SK-N-SH treated with all-trans-retinoic acid at 6 μM for 48 hours (cell line): Measurements from ENCODE around the gene GIMAP8.

Experiments
- ARNTL ChIP-seq: fragments of 450-650 bp; formaldehyde crosslinking; IDR thresholded peaks from 2 replicates; pipeline ENCODE4 v1.5.0; 2020; ENCODE audit warnings: low read depth, mild to moderate bottlenecking, moderate library complexity, borderline replicate concordance
- ESRRG ChIP-seq: fragments of 250-450 bp; sonication (Bioruptor Pico); IDR thresholded peaks from 2 replicates; pipeline ENCODE4 v1.6.1; 2021; ENCODE audit warnings: mild to moderate bottlenecking
- RARB ChIP-seq: fragments of 250-450 bp; sonication (Bioruptor Pico); IDR thresholded peaks from 2 replicates; pipeline ENCODE4 v1.8.0; 2021; ENCODE audit warnings: mild to moderate bottlenecking, moderate library complexity
- SNAI2 ChIP-seq: fragments of 250-450 bp; sonication (Bioruptor Pico); IDR thresholded peaks from 2 replicates; pipeline ENCODE4 v1.5.0; 2020; ENCODE audit warnings: mild to moderate bottlenecking, moderate library complexity
- TCF4 ChIP-seq: fragments of 250-450 bp; sonication (Bioruptor Pico); IDR thresholded peaks from 2 replicates; pipeline ENCODE4 v1.8.0; 2021; ENCODE audit warnings: mild to moderate bottlenecking, moderate library complexity, borderline replicate concordance
- ZFP3 ChIP-seq: fragments of 250-450 bp; sonication (Bioruptor Pico); IDR thresholded peaks from 2 replicates; pipeline ENCODE4 v1.5.0; 2020; ENCODE audit warnings: mild to moderate bottlenecking, moderate library complexity
- ZFP30 ChIP-seq: fragments of 450-650 bp; formaldehyde crosslinking; IDR thresholded peaks from 2 replicates; pipeline ENCODE4 v1.5.0; 2022; ENCODE audit warnings: mild to moderate bottlenecking, moderate library complexity
- ZNF70 ChIP-seq: fragments of 450-650 bp; formaldehyde crosslinking; IDR thresholded peaks from 2 replicates; pipeline ENCODE4 v1.5.0; 2020; ENCODE audit warnings: mild to moderate bottlenecking, moderate library complexity
- TF ChIP-seq, protein P1 (sequence below): fragments of 250-450 bp; sonication (Bioruptor Pico); IDR thresholded peaks from 2 replicates; pipeline ENCODE4 v1.8.0; 2020; ENCODE audit warnings: mild to moderate bottlenecking, moderate library complexity, borderline replicate concordance
- TF ChIP-seq, protein P2 (sequence below): fragments of 250-450 bp; sonication (Bioruptor Pico); IDR thresholded peaks from 2 replicates; pipeline ENCODE4 v1.5.0; 2020; ENCODE audit warnings: mild to moderate bottlenecking, moderate library complexity
- TF ChIP-seq, protein P3 (sequence below): fragments of 250-450 bp; sonication (Bioruptor Pico); IDR thresholded peaks from 2 replicates; pipeline ENCODE4 v1.5.1; 2020; ENCODE audit warnings: low read depth, mild to moderate bottlenecking, moderate library complexity

DNA sequence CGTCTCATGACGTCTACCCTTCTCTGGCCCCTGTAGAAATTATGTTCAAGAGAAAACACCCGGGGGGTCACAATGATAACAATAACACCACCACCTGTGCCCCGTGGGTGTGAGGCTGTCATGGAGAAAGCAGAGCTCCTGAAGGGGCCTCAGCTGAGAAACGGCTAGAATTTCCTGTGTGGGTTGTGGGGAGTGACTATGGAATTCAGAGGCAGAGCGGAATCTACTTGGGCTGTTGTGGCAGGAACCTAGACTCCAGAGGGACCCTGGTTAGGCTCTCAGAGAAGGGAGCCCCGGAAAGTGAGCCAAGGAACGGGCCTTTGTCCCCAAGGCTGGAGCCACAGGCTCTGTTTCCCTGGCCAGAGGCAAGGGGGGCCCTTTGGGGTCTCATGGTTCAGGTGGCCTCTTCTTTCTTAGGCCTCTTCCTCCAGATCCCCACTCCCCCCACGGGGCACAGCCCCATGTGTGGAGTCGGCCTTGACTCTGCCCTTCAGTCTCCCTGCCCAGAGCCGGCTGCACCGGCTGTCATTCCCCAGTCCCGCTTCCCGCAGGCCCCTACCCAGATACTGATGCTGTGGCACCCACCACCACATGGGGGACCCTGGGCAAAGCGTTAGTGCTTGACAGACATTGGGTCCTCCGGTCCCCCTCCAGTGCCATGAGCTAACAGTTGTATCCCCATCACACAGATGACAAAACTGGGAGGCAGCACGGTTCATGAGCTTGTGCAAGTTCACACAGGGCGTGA, 6.5 kb upstream of the GIMAP8 start:
- TF ChIP-seq ARNTL (CRISPR knock-in tag) (no peak), RARB (no peak), TCF4 (CRISPR knock-in tag) (no peak), ZFP30 (no peak), ZFP3 (CRISPR knock-in tag) (no peak), SNAI2 (no peak), ZNF70 (CRISPR knock-in tag) (no peak), ESRRG (CRISPR knock-in tag) (no peak)
- TF ChIP-seq, protein P1, sequence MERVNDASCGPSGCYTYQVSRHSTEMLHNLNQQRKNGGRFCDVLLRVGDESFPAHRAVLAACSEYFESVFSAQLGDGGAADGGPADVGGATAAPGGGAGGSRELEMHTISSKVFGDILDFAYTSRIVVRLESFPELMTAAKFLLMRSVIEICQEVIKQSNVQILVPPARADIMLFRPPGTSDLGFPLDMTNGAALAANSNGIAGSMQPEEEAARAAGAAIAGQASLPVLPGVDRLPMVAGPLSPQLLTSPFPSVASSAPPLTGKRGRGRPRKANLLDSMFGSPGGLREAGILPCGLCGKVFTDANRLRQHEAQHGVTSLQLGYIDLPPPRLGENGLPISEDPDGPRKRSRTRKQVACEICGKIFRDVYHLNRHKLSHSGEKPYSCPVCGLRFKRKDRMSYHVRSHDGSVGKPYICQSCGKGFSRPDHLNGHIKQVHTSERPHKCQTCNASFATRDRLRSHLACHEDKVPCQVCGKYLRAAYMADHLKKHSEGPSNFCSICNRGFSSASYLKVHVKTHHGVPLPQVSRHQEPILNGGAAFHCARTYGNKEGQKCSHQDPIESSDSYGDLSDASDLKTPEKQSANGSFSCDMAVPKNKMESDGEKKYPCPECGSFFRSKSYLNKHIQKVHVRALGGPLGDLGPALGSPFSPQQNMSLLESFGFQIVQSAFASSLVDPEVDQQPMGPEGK: no peak
- TF ChIP-seq, protein P2, sequence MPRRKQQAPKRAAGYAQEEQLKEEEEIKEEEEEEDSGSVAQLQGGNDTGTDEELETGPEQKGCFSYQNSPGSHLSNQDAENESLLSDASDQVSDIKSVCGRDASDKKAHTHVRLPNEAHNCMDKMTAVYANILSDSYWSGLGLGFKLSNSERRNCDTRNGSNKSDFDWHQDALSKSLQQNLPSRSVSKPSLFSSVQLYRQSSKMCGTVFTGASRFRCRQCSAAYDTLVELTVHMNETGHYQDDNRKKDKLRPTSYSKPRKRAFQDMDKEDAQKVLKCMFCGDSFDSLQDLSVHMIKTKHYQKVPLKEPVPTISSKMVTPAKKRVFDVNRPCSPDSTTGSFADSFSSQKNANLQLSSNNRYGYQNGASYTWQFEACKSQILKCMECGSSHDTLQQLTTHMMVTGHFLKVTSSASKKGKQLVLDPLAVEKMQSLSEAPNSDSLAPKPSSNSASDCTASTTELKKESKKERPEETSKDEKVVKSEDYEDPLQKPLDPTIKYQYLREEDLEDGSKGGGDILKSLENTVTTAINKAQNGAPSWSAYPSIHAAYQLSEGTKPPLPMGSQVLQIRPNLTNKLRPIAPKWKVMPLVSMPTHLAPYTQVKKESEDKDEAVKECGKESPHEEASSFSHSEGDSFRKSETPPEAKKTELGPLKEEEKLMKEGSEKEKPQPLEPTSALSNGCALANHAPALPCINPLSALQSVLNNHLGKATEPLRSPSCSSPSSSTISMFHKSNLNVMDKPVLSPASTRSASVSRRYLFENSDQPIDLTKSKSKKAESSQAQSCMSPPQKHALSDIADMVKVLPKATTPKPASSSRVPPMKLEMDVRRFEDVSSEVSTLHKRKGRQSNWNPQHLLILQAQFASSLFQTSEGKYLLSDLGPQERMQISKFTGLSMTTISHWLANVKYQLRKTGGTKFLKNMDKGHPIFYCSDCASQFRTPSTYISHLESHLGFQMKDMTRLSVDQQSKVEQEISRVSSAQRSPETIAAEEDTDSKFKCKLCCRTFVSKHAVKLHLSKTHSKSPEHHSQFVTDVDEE (CRISPR knock-in tag): no peak
- TF ChIP-seq, protein P3, sequence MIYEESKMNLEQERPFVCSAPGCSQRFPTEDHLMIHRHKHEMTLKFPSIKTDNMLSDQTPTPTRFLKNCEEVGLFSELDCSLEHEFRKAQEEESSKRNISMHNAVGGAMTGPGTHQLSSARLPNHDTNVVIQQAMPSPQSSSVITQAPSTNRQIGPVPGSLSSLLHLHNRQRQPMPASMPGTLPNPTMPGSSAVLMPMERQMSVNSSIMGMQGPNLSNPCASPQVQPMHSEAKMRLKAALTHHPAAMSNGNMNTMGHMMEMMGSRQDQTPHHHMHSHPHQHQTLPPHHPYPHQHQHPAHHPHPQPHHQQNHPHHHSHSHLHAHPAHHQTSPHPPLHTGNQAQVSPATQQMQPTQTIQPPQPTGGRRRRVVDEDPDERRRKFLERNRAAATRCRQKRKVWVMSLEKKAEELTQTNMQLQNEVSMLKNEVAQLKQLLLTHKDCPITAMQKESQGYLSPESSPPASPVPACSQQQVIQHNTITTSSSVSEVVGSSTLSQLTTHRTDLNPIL (CRISPR knock-in tag): no peak
